AG09309 (cell line): ENCODE measurements around the gene NSD1.

ENCODE experiments used
- DNase-seq: peaks from one replicate; pipeline ENCODE4 v3.0.0-alpha.2; 2010; ENCODE audit warnings: low read depth
- H3K4me3 ChIP-seq: 2 replicates; pipeline ENCODE4 v1.5.1; 2011; ENCODE audit warnings: mild to moderate bottlenecking, low read depth, low read length, moderate library complexity; ENCODE audit not compliant: control insufficient read depth
- CTCF ChIP-seq: IDR thresholded peaks from 2 replicates; pipeline ENCODE4 v1.5.1; 2011; ENCODE audit warnings: mild to moderate bottlenecking, low read depth, low read length, inconsistent platforms; ENCODE audit not compliant: insufficient read depth, control insufficient read depth; ENCODE audit errors: missing control alignments

The NSD1 gene

GRCh38 chr5:177349762-177350161, 216.2 kb downstream of the NSD1 start:
- no peak for TF ChIP-seq CTCF
- DNase-seq, result no peak
- H3K4me3 ChIP-seq, result no peak overlapping the region; the same call in 1 of the 2 replicates
